Left cardiac atrium (tissue), 4 donors: ENCODE measurements around the gene DUSP10. TPM values are rescaled to one million over a fixed set of nuclear protein-coding genes. Genes with fewer than 3 reads are reported as not detected.

ENCODE experiments used
- ATAC-seq, 2 donors: fragments of 200-7000 bp; cut with Tn5 transposase; one replicate each; pipeline ENCODE4 v1.9.1; 2020; ENCODE audit warnings: mild to moderate bottlenecking in 2 of 2, moderate library complexity in 2 of 2
- DNase-seq: peaks from one replicate; pipeline ENCODE4 v3.0.0-alpha.2; 2020
- intact Hi-C, 2 donors: fragments of 100-400 bp; cut with DNase I; formaldehyde crosslinking; loops; one replicate each; pipeline versions ENCODE4 v1.14.1 to v1.15.1; 2022 to 2023
- total RNA-seq, 2 donors: library from RNA; stranded (reverse); fragmentation: NEBNext Ultra II Directional; extraction: Animal tissue kit (Norgen Biotek cat#: 25700); gene quantifications; one replicate each; pipeline ENCODE4 v1.2.1, GENCODE V29; 2021
- donor health status: DM: no; HTN: yes; CAD: no.
- donor health status: DM: no; HTN: yes; CAD: no; lungs with severe emphysema.
- donor health status: DM: yes; HTN: yes; CAD: no.
- donor health status: Dilated cardiomyopathy.

Gene DUSP10
- total RNA-seq, 2 donors from 2014 or later = 5.3 to 6.5 TPM

DNA sequence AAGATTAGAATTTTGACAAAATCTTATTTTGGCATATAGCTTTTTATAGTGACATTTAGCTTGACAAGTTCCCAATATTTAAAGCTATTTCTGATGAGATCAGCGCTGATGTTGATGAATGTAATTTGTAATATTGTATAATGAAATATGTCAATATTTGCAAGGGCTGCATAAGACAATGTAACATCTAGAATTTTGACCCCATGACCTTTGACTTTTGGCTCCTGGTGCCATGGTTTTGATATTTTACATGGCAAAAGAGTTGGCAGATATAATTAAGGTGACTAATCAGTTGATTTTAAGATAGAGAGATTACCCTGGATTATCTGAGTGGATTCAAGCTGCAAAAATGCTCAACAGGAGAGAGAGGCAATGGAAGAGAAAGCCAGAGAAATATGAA, 63.9 kb downstream of the DUSP10 start:
- no peak for DNase-seq
- no peak for ATAC-seq
- intact Hi-C loops = no loop called here

DNA sequence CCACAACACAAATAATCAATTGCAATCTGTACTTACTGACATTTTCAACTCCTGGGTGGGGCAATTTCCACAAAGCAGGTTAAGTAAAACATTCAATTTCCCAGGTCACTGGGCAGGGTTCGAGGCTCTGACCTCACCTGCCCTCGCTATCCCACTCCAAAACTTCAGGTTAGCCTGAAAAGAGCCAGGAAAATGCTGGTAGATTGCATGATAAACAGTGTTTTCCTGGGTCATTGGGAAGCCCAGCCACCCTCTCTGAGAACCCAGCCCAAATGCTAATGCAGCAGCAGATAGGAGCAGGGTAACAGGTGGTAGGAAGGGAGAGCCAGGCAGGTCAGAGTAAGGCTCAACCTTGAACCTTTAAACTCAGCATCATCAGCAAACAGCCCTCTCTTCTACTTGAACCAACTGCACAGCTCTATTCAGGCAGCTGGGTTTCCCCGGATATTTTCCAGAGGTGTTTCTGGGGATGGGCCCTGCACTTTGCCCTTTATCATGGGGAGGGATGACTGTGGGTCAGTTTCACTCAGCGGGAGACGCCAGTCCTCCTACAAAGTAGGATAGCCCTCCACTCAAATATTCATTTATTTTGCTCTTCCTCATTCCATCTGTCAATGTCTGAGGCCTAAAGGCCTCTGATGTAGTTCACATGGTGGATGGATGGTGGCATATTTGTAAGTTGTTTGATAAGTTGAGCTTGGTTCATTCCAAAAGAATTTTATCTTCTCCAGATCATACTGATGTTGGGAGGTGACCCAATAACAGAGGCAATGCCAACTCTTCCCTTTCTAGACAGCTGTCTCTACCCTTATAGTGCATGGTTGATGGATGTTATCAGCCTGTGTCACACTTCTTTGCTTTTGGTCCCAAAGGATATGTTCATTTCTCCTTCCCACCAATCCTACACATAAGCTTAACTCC, 65.7 kb downstream of the DUSP10 start:
- intact Hi-C loops = no loop called here
- no peak for DNase-seq
- no peak for ATAC-seq

DNA sequence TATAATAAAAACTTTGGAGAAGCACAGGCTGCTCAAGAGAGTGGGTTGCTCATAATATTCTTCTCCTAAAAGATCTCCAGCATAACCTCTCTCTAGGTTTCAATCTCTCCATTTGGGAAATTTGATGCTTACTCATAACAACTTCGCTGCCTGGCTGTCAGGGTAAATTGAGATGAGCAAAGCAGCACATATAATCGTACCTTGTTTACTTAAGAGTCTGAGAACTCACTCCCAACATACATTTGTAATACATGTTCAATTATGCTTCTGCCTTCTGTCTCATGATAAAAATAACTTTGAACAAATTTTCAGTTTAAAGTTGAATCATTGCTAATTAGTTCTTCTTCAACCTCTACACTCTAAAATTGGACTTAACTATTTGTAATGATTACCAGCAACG, 68.9 kb downstream of the DUSP10 start:
- DNase-seq (no peak), ATAC-seq (no peak)
- intact Hi-C loops = no loop called here

DNA sequence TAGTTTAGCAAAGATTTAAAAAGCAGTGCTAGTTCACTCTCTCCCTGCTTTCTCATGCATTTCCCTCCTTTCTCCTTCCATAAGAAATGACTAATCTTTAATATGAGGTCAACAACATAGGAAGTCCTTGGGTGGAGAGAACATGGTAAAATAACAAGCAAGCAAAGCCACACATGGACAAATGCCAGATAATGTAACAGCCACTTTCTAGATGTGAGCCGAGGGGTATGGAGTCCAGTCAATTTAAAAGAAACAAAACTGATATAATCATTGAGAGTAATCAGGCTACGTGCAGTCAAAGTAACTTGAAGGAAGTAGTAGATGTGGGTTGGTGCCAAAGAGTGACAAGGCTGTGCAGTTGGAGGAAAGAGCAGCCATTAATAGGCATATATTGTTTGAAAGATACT, 69.6 kb downstream of the DUSP10 start:
- DNase-seq (no peak), ATAC-seq (no peak)
- intact Hi-C loops = no loop called here

DNA sequence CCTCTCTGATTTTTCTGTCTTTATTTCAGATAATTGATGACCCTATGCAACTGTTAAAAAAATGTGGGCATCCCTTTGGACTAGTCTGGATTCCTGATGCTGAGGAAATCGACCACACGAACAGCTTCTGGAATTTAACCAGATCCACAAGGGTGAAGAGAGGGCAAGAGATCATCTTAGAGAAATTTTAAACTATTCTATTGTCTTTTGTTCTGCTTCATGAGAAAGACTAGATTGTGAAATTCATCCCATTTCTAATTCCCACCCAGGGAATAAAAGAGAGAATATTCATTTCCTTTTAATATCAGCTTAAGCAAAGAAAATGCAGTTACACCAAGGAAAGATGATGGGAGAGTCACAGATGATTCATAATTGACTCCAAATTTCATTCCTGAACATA, 71.8 kb downstream of the DUSP10 start:
- DNase-seq = no peak
- ATAC-seq = no peak
- intact Hi-C loops = no loop called here

DNA sequence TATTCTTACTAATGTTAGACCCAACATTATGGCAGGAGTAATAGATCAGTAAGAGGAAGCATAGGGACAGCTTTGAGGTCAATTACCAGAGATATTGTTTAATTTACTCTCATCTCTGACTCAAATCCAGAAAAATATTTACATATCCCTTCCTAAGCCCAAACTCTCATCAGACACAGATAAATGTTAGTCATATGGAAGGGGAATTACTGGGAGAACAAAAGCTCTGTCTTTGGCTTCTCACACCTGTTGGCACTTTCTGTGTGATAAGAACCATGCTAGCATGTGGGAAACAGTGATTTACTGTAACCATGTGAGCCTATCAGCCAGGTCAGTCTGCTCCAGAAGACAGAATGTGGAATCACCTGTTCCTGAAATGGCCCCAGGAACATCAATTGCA, 72.4 kb downstream of the DUSP10 start:
- no peak for DNase-seq
- intact Hi-C loops = no loop called here
- no peak for ATAC-seq

DNA sequence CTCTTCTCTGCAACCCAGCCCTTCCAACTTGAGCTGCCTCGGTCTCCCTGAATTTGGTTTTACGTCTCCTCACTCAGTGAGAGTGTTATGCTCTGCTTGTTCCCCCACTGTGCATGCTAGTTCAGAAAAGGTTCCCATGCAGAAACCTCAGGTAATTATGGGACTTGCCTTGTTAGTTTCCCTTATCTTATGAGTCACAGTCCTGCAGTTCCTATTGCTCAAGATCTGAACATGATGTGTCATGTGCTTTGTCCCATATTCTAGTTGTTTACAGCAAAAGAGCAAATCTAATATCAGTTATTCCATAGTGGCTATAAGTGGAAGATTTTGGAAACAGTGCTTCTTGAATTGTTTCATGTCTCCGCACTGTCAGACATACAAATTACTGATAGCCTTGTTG, 74.4 kb downstream of the DUSP10 start:
- ATAC-seq (no peak), DNase-seq (no peak)
- intact Hi-C loops = no loop called here

DNA sequence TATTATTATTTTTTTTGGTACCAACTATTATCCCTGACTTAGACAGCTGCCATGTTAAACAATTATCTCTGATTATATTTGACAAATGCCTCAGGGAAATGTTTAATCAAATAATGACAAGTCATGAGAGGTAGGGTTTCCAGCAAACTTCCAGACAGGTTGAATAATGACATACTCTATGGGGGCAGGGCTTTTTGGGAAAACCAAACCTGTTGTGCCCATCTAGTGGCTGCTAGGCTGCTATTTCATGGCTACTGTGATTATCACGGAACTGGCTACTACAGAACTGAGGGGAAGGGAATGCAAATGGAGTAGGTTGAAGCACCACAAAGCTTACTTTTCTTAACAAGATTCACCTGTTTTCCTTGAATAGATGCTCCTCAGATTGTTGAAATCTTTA, 77.6 kb downstream of the DUSP10 start:
- ATAC-seq = no peak
- intact Hi-C loops = no loop called here

DNA sequence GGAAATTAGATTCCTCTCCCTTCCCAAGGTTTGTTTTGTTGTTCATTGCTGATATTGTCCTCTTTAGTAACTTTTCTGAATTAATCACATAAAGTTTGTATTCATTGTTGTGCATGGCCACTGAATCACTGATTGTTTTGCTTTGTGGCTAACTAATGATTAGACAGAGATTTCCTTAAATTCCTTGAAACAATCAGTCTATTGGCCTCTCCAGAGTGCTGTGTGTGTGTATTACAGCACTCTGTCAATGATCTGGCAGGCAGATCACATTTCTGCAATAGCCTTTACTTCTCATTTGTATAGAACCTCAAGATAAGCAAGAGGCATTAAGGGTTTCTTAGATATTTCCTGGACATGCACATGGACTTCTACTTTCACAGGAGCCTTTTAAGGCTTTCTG, 78.6 kb downstream of the DUSP10 start:
- ATAC-seq (no peak), DNase-seq (no peak)
- intact Hi-C loops = no loop called here

More for the DNA sequence above, 77.6 kb downstream of the DUSP10 start:
- DNase-seq = no peak

DNA sequence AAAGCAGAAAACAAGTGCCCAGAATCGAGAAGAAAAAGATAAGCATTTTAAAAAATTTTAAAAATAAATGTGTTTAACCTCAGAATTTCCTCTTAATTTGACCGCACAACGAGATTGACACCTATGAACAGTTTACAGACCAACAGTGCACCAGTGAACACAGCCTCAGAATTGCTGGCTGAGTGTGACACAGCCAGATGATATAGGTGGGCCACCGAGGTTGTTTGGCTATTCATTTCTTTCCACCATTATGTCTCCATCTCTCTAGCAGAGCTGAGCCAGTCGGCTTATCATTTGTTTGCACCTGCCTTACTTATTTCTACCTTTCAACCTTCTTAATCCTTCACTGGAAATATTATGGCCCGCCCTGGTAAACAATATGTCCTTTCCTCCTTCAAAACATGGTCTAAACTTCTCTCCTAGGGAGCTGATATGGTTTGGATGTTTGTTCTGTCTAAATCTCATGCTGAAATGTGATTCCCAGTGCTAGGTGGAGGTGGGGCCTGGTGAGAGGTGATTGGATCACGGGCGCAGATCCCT, 86.1 kb downstream of the DUSP10 start:
- DNase-seq (no peak), ATAC-seq (no peak)
- intact Hi-C loops = no loop called here
